ENCODE measurements around the gene SAMD3.
"Not testable (repeated sequence)": the region's sequence is repeated elsewhere in the genome, so short reads cannot be mapped to it uniquely, and the experiment has no call there.

The SAMD3 gene

GRCh38 chr6:130129762-130130246 is 92.9 kb downstream of the SAMD3 start:
- no peak for DNase-seq (ENCODE audit: low read depth)

GRCh38 chr6:130128326-130128725 is 94.4 kb downstream of the SAMD3 start:
- no peak for DNase-seq (ENCODE audit: low read depth)

GRCh38 chr6:130127195-130127594 is 95.6 kb downstream of the SAMD3 start:
- DNase-seq (ENCODE audit: low read depth), result no peak

- DNase-seq (ENCODE audit: low read depth), result no peak
These were observed 100.5 kb downstream of the SAMD3 start for GRCh38 chr6:130122243-130122642.

GRCh38 chr6:130120731-130121130 is 102.0 kb downstream of the SAMD3 start:
- no peak for DNase-seq (ENCODE audit: low read depth)

- no peak for DNase-seq (ENCODE audit: low read depth)
These were observed 103.5 kb downstream of the SAMD3 start for GRCh38 chr6:130119211-130119610.

GRCh38 chr6:130118236-130118635 is 104.5 kb downstream of the SAMD3 start:
- peak; percentile 14 for DNase-seq (ENCODE audit: low read depth)

GRCh38 chr6:130117187-130117701 is 105.5 kb downstream of the SAMD3 start:
- DNase-seq (ENCODE audit: low read depth), result not testable (repeated sequence)

- no peak for DNase-seq (ENCODE audit: low read depth)
These were observed 106.5 kb downstream of the SAMD3 start for GRCh38 chr6:130116273-130116672.

GRCh38 chr6:130115036-130115435 is 107.7 kb downstream of the SAMD3 start:
- no peak for DNase-seq (ENCODE audit: low read depth)

- no peak for DNase-seq (ENCODE audit: low read depth)
These were observed 109.5 kb downstream of the SAMD3 start for GRCh38 chr6:130113201-130113710.

- no peak for DNase-seq (ENCODE audit: low read depth)
These were observed 111.7 kb downstream of the SAMD3 start for GRCh38 chr6:130111031-130111430.

GRCh38 chr6:130107710-130108109 is 115.0 kb downstream of the SAMD3 start:
- DNase-seq (ENCODE audit: low read depth), result no peak

GRCh38 chr6:130105996-130106704 is 116.6 kb downstream of the SAMD3 start:
- no peak for DNase-seq (ENCODE audit: low read depth)

- DNase-seq (ENCODE audit: low read depth), result no peak
These were observed 123.6 kb downstream of the SAMD3 start for GRCh38 chr6:130099119-130099518.

GRCh38 chr6:130098317-130098716 is 124.4 kb downstream of the SAMD3 start:
- no peak for DNase-seq (ENCODE audit: low read depth)

Measured in fibroblast of the conjunctiva (primary cell).